GM12873 (cell line): Measurements from ENCODE around the gene TMPRSS5.

ENCODE experiments used
- TF ChIP-seq, protein P1 (sequence below): IDR thresholded peaks from 2 replicates; pipeline ENCODE4 v1.5.1; 2012; ENCODE audit warnings: low read depth, mild to moderate bottlenecking, moderate library complexity, low read length, control low read depth; ENCODE audit not compliant: insufficient read depth; ENCODE audit errors: missing control alignments

The TMPRSS5 gene

DNA sequence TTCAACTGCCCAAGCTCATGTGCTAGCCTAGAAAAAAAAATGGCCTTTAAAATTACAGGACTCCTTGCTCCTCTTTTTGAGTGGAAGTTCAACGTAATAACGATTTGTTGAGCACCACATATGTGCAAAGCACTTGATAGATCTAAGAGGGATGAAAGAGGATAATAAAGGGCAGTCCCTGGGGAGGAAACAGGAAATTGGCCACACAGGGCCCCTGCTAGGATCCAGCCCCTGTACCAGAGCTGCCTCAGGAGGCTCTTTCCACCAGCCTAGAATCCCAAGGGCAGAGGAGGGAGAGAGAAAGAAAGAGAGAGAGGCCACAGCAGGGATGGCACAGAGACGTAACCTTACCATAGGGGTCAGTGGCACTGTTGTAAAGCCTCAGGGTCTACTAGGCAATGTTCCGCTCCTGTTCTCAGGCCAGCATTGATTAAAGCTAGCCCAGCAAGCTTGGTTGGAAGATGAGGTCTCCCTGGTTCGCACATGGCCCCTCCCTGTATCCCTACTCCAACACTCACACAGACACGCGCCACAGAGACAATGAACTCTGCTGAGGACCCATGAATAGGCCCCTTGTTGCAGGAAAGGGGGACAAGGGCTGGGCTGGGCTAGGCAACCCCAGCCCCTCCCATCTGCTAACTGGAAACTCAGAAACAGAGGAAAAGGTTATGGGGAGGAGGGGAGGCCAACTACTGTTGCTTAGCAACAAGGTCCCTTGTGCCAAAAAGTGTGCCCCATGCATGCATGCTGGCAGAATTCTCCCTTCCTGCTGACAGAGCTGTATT lies at the start of gene TMPRSS5:
TSS of gene TMPRSS5 (minus strand) at position 438 of the 785 bp plus-strand sequence. CDS start at position 354, 84 bp downstream.
- TF ChIP-seq, protein P1, sequence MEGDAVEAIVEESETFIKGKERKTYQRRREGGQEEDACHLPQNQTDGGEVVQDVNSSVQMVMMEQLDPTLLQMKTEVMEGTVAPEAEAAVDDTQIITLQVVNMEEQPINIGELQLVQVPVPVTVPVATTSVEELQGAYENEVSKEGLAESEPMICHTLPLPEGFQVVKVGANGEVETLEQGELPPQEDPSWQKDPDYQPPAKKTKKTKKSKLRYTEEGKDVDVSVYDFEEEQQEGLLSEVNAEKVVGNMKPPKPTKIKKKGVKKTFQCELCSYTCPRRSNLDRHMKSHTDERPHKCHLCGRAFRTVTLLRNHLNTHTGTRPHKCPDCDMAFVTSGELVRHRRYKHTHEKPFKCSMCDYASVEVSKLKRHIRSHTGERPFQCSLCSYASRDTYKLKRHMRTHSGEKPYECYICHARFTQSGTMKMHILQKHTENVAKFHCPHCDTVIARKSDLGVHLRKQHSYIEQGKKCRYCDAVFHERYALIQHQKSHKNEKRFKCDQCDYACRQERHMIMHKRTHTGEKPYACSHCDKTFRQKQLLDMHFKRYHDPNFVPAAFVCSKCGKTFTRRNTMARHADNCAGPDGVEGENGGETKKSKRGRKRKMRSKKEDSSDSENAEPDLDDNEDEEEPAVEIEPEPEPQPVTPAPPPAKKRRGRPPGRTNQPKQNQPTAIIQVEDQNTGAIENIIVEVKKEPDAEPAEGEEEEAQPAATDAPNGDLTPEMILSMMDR = no peak

DNA sequence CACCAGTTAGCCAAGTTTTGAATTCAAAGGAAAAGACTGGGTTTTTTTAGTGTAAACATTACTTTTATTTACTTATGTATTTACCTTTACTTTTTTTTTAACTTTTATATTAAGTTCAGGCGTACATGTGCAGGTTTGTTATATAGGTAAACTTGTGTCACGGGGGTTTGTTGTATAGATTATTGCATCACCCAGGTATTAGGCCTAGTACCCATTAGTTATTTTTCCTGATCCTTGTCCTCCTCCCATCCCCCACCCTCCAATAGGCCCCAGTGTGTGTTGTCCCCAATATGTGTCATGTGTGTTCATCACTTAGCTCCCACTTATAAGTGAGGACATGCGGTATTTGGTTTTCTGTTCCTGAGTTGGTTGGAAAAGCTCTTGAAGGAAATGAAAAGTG lies 46.8 kb upstream of the TMPRSS5 start:
- TF ChIP-seq, protein P1 = no peak

DNA sequence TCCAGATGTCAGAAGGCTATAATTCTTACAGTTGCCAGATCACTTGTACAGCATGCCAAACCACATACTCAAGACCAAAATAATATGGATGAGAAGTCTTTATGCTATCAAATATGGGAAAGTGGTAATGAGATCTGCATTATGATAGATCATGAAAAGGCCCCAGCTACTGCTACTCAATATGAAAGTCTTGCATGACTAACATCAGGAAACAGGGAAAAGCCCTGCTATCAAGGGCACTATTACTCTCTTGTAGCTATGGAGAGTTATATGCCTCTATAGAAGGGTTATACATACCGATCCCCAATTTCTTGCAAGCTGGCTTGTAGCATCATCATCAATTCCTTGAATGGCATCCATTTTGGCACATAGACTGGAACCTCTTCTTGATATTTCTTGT lies 30.2 kb upstream of the TMPRSS5 start:
- TF ChIP-seq, protein P1 = no peak

DNA sequence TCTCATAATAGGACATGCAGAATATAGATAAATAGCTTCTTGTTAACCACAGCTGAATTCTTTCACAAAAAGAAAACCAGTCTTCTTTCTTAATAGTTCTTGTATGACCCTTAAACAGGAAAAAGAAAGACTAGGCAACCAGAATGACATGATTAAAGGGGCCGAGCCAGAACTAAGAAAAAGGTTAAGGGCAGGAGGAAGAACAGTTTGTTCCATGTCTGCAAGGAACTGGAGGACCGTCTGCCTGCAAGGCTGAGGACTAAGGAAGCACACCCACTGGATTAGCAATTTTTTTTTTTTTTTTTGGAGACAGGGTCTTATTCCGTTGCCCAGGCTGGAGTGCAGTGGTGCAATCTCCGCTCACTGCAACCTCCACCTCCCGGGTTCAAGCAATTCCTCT lies 26.0 kb upstream of the TMPRSS5 start:
- TF ChIP-seq, protein P1 = no peak

DNA sequence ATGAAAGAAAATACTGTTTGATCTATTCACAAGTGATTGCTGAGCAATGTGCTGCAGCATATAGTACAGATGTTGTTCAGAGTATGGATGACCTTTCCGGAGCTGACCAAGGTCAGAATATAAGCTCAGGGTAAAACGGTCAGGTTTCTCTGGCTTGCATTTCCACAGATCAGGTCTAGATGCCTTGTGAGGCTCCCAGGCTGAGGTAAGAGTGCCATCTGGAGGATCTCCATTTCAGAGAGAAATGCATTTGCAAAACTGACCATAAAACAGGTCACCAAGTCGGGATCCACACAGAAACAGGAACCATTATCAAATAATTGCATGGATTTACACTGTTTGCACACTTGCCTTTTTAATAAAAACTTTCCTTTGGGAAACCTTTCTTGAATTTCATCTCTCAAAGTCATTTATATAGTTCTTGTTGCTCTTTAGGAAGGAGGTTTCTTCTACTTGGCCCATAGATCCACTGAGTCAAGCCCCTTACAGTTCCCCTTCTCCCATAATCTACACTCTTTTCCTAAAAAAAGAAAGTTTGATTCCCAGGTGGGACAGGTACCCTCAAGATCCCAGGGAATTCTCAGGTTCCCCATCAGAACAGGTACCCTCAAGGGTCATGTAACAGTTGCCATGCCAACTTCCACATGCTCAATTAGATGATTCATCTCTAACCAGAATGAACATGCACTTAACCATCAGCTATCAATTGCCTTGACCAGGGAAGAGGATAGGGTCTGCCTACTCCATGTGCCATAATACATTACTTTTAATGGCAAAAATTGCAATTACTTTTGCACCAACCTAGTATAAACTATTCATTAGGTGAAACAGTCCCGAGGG lies 25.0 kb upstream of the TMPRSS5 start:
- TF ChIP-seq, protein P1 = no peak

DNA sequence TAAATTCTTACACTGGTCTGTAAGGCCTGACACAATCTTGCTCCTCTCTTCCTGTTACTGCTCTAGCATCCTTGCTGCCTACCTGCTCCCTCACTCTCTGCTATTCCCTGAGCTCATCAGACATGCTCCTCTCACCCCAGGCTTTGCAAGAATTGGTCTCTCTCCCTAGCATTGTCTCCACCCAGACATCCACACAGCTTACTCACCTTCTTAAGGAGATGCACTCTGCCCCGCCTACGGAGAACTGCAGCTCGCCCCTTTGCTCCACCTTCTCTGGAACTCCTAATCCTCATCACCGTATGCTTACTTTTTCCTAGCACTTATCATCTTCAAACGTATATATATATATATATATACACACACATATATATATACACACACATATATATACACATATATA lies 23.3 kb upstream of the TMPRSS5 start:
- TF ChIP-seq, protein P1 = no peak

DNA sequence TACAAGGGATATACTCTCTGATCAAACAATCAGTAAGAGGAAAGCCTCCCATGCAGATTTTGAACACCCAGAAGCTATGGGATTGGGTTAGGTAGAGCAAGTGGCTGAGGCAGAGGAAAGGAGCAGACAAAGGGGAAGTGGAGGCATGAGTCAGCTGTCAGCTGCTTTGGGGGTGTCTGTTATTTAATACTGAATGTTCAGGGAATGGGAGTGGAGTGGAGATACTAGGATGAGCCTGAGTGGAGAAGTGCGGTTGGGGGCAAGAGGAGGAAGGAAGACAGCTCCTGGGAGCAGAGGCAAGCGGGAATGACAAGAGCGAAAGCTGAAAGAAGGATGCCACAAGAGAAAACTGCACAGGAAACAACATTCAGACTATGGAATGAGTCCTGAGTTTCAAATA lies 22.7 kb upstream of the TMPRSS5 start:
- TF ChIP-seq, protein P1 = no peak
